ENCODE measurements around the gene NFYB.

Gene NFYB

DNA sequence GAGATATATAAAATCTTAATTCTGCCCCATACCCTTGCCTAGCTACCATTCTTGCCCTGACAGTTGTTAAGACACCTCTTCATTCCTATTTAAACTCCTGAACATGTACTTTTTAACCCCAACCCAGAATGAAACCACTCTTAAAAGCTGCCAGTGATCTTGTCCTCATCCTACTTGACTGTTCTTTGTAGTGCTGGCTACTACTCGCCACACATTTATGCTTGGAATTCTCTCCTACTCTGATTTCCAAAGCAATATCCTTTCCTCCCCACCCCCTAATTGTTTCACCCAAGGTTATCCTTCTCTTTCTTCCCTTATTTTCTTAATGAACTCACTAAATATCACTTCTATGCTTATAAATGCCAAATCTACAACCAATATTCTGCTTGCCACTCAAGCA, 4.1 kb downstream of the NFYB start:
- TF ChIP-seq, protein P1, sequence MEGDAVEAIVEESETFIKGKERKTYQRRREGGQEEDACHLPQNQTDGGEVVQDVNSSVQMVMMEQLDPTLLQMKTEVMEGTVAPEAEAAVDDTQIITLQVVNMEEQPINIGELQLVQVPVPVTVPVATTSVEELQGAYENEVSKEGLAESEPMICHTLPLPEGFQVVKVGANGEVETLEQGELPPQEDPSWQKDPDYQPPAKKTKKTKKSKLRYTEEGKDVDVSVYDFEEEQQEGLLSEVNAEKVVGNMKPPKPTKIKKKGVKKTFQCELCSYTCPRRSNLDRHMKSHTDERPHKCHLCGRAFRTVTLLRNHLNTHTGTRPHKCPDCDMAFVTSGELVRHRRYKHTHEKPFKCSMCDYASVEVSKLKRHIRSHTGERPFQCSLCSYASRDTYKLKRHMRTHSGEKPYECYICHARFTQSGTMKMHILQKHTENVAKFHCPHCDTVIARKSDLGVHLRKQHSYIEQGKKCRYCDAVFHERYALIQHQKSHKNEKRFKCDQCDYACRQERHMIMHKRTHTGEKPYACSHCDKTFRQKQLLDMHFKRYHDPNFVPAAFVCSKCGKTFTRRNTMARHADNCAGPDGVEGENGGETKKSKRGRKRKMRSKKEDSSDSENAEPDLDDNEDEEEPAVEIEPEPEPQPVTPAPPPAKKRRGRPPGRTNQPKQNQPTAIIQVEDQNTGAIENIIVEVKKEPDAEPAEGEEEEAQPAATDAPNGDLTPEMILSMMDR (IDR thresholded peaks at IDR 0.05; ENCODE audit: low read length, missing control alignments), result no peak
- no peak for DNase-seq (ENCODE audit: low read depth)

DNA sequence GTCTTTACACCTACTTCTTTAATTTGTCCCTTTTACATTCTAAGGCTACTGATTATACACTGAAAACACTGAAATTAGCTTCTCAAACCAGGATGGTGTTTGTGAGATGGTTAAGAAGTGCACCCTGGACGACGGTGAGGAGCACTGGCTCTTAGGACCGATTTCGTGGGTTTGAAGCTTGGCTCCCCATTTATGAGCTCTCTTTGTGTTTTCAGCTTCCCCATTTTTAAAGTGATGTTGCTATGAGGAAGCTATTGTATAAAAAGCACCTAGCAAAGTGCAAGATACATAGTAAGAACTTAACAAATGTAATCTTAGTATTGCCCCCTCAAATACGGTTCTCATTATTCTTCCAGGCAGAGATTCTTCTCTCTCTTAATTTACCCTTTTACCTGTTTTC, 4.7 kb downstream of the NFYB start:
- peak overlapping the region; percentile 85 for H3K4me3 ChIP-seq (replicated peaks; ENCODE audit: low read depth, low read length)
- DNase-seq (ENCODE audit: low read depth), result no peak
- TF ChIP-seq, protein P1 (IDR thresholded peaks at IDR 0.05; ENCODE audit: low read length, missing control alignments), result no peak

More for the DNA sequence above, 4.1 kb downstream of the NFYB start:
- H3K4me3 ChIP-seq (replicated peaks; ENCODE audit: low read depth, low read length), result peak overlapping the region; percentile 85

DNA sequence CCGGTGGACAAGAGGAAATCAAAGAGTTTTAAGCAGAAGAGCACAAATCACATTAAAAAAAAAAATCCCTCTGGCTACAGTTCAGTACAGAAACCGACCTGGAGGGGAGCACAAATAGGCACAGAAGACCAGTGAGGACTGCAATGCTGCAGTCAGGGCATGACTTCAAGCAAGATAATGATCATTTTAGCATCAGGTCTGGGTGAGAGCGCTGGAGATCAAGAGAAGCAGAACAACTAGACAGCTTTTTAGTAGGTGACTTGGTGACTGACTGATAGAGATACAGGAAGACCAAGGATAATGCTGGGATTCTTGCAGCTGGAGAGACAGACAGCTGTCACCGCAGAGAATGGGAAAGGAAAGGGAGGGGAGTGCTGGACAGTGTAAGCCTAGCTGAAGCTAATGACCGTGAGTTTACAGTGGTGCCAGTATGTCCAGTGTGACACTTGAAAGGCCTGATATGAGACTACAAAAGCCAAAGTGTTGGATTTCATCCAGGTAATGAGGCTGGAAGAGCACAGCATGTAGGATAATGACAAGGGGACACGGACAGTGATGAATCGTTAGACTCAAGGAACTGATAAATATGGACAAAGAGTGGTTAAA, 5.6 kb downstream of the NFYB start:
- TF ChIP-seq, protein P1 (IDR thresholded peaks at IDR 0.05; ENCODE audit: low read length, missing control alignments), result no peak
- H3K4me3 ChIP-seq (replicated peaks; ENCODE audit: low read depth, low read length), result peak overlapping the region; percentile 85
- DNase-seq (ENCODE audit: low read depth), result no peak

DNA sequence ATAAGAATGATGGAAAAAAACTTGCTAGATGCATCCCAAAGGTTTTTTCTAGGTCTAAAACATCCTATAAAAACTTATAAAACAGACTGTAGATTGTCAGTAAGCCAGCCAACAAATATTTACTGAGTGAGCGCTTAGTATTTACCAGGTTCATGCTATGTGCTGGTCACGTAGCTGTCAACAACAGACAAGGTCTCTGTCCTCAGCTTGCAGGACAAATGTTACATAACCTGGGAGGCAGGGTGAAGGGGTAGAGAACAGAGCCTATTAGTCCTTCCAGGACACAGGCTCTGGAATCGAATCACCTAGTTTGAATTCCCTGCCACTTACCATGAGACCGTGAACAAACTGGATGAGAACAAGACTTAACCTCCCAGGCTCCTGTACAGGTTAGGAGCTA, 6.4 kb downstream of the NFYB start:
- peak overlapping the region; percentile 85 for H3K4me3 ChIP-seq (replicated peaks; ENCODE audit: low read depth, low read length)
- TF ChIP-seq, protein P1 (IDR thresholded peaks at IDR 0.05; ENCODE audit: low read length, missing control alignments), result no peak
- no peak for DNase-seq (ENCODE audit: low read depth)

DNA sequence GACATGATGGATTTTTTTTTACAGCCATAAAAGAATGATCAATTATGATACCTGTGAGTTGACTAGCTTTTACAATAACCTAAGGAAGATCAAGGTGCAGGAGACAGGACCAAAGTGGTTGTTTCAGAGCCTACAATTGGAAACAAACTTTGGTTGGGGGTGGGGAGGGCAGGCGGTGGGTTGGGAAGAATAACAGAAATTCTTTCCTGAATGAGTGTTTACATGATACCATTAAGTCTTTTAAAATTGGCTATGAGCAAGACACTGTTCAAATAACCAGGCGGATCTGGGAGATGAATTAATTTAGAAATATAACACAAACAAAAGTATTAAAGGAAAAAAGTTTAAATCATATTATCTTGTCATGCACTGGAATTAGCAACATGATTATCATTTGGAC, 7.2 kb downstream of the NFYB start:
- peak overlapping the region; percentile 85 for H3K4me3 ChIP-seq (replicated peaks; ENCODE audit: low read depth, low read length)
- TF ChIP-seq, protein P1 (IDR thresholded peaks at IDR 0.05; ENCODE audit: low read length, missing control alignments), result no peak
- DNase-seq (ENCODE audit: low read depth), result no peak

DNA sequence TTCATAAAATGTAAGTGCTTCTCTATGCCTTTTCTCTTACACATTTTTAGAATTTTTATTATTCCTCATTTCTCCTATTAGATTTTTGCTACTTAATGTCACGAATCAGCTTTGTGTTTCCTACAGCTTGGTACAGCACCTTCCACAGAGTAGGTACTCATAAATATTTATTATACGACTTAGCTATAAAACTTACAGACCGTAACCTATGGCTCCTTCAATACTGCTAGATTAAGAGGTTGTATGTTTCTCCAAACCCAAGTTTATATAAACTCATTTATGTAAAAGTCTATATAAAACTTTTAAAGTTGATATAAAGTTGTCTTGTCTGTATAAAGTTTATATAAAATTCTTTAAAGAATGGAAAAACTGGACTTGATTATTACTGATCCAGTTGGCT, 11.5 kb downstream of the NFYB start:
- DNase-seq (ENCODE audit: low read depth), result no peak
- TF ChIP-seq, protein P1 (IDR thresholded peaks at IDR 0.05; ENCODE audit: low read length, missing control alignments), result no peak
- H3K4me3 ChIP-seq (replicated peaks; ENCODE audit: low read depth, low read length), result no peak overlapping the region

DNA sequence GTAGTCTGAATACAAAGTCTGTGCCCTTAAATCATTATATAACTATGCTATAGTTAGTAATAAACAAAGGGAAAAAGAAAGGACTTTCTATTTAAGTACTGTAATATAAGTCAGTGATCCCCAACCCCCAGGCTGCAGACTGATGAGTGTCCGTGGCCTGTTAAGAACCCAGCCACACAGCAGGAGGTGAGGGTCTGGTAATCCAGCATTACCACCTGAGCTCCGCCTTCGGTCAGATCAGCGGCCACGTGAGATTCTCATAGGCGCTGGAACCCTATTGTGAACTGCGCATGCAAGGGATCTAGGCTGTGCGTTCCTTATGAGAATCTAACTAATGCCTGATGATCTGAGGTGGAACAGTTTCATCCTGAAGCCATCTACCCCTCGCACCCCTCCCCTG, 15.7 kb downstream of the NFYB start:
- TF ChIP-seq, protein P1 (IDR thresholded peaks at IDR 0.05; ENCODE audit: low read length, missing control alignments), result no peak
- no peak for DNase-seq (ENCODE audit: low read depth)
- no peak overlapping the region for H3K4me3 ChIP-seq (replicated peaks; ENCODE audit: low read depth, low read length)

Data from fibroblast of pulmonary artery (primary cell).